Vagina (tissue), 2 donors: Measurements from ENCODE around the gene EARS2.

ENCODE experiments used
- CTCF ChIP-seq, 3 experiments: fragments of 450-650 bp in 2 of 3; fragments of 200-600 bp in 1 of 3; sonication (generic) in 1 of 3; IDR thresholded peaks; one replicate each; pipeline ENCODE4 v1.5.1; 2017 to 2019; ENCODE audit warnings: antibody characterized with exemption in 3 of 3, mild to moderate bottlenecking in 2 of 3, moderate library complexity in 2 of 3
- POLR2A ChIP-seq, 2 donors: fragments of 450-650 bp; IDR thresholded peaks; one replicate each; pipeline ENCODE4 v1.6.1; 2017; ENCODE audit warnings: antibody characterized with exemption in 2 of 2, mild to moderate bottlenecking in 2 of 2, moderate library complexity in 2 of 2
- POLR2AphosphoS5 ChIP-seq, 2 donors: sonication (generic); formaldehyde crosslinking; IDR thresholded peaks; one replicate each; pipeline ENCODE4 v1.9.0; 2017; ENCODE audit warnings: antibody characterized with exemption in 2 of 2, mild to moderate bottlenecking in 2 of 2, low read depth in 1 of 2; ENCODE audit not compliant: insufficient read depth in 1 of 2

GRCh38 chr16:23539984-23540816 is 16.9 kb downstream of the EARS2 start:
- TF ChIP-seq POLR2A (IDR thresholded peaks at IDR 0.05): no peak
- TF ChIP-seq POLR2AphosphoS5 (IDR thresholded peaks at IDR 0.05; ENCODE audit: insufficient read depth in 1 of 2, low read depth in 1 of 2): no peak
- TF ChIP-seq CTCF (IDR thresholded peaks at IDR 0.05): no peak
